22Rv1 (cell line): ENCODE results near the gene PRSS38.
"Not testable (repeated sequence)": the region's sequence is repeated elsewhere in the genome, so short reads cannot be mapped to it uniquely, and the experiment has no call there.

Experiments used
- ZFX ChIP-seq: fragments of 450-650 bp; IDR thresholded peaks from 2 replicates; pipeline ENCODE4 v1.6.1; 2017; ENCODE audit warnings: antibody characterized with exemption, borderline replicate concordance
- TF ChIP-seq, protein P1 (sequence below): fragments of 450-650 bp; IDR thresholded peaks from 2 replicates; pipeline ENCODE4 v1.5.1; 2017; ENCODE audit warnings: mild to moderate bottlenecking

DNA sequence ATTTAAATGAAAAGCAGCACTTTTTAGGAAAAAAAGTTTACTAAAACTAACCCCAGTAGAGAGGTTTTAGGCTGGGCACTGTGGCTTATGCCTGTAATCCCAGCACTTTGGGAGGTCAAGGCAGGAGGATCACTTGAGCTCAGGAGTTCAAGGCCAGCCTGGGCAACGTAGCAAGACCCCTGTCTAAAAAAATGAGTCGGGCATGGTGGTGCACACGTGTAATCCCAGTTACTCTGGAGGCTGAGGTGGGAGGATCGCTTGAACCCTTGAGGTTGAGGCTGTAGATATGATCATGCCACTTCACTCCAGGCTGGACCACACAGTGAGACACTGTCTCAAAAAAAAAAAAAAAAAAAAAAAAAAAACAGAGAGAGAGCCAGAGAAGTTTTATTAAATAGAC is 31.6 kb downstream of the PRSS38 start:
- TF ChIP-seq, protein P1, sequence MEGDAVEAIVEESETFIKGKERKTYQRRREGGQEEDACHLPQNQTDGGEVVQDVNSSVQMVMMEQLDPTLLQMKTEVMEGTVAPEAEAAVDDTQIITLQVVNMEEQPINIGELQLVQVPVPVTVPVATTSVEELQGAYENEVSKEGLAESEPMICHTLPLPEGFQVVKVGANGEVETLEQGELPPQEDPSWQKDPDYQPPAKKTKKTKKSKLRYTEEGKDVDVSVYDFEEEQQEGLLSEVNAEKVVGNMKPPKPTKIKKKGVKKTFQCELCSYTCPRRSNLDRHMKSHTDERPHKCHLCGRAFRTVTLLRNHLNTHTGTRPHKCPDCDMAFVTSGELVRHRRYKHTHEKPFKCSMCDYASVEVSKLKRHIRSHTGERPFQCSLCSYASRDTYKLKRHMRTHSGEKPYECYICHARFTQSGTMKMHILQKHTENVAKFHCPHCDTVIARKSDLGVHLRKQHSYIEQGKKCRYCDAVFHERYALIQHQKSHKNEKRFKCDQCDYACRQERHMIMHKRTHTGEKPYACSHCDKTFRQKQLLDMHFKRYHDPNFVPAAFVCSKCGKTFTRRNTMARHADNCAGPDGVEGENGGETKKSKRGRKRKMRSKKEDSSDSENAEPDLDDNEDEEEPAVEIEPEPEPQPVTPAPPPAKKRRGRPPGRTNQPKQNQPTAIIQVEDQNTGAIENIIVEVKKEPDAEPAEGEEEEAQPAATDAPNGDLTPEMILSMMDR, result not testable (repeated sequence)
- TF ChIP-seq ZFX, result not testable (repeated sequence)
